Suppressor macrophage (primary cell): ENCODE measurements around the gene PGAP3.

ENCODE experiments used
- DNase-seq, 4 experiments: peaks; one replicate each; pipeline ENCODE4 v3.0.0-alpha.2; 2020 to 2022

Gene PGAP3

GRCh38 chr17:39670746-39671145 is 17.1 kb downstream of the PGAP3 start:
- DNase-seq: no peak

GRCh38 chr17:39669897-39670735 is 17.7 kb downstream of the PGAP3 start:
- no peak for DNase-seq

GRCh38 chr17:39667945-39668924 is 19.6 kb downstream of the PGAP3 start, which contains the start of gene PNMT:
Gene PNMT, plus strand, starts transcription at chr17:39668453. Its CDS starts 23 bp downstream, at chr17:39668476.
- peak; percentile 52 to 85 (median 66) for DNase-seq

- DNase-seq: peak in 1 of 4 experiments; percentile 23
Measured at GRCh38 chr17:39667262-39667944, 20.5 kb downstream of the PGAP3 start.

- DNase-seq: no peak
Measured at GRCh38 chr17:39666601-39667261, 21.1 kb downstream of the PGAP3 start.

GRCh38 chr17:39666231-39666600 is 21.6 kb downstream of the PGAP3 start:
- DNase-seq: no peak

- no peak for DNase-seq
Measured at GRCh38 chr17:39665642-39666224, 22.1 kb downstream of the PGAP3 start.

- DNase-seq: no peak
Measured at GRCh38 chr17:39664581-39665561, 23.0 kb downstream of the PGAP3 start, which contains the start of gene TCAP. Gene TCAP, plus strand, starts transcription at chr17:39665349. Its CDS starts 11 bp downstream, at chr17:39665360.

- DNase-seq: no peak
Measured at GRCh38 chr17:39663688-39664580, 23.9 kb downstream of the PGAP3 start.

GRCh38 chr17:39663340-39663687 is 24.5 kb downstream of the PGAP3 start:
- no peak for DNase-seq

- no peak for DNase-seq
Measured at GRCh38 chr17:39662551-39663339, 25.1 kb downstream of the PGAP3 start.

- DNase-seq: no peak
Measured at GRCh38 chr17:39661744-39662541, 25.9 kb downstream of the PGAP3 start.

GRCh38 chr17:39660397-39661385 is 27.2 kb downstream of the PGAP3 start:
- DNase-seq: no peak

GRCh38 chr17:39660011-39660360 is 27.9 kb downstream of the PGAP3 start:
- no peak for DNase-seq

GRCh38 chr17:39659279-39660010 is 28.4 kb downstream of the PGAP3 start:
- DNase-seq: peak; percentile 53 to 67 (median 64)

- DNase-seq: no peak
Measured at GRCh38 chr17:39658760-39659159, 29.1 kb downstream of the PGAP3 start.
